GM12878 (cell line): Measurements from ENCODE around the gene SELENBP1. TPM values are rescaled to one million over a fixed set of nuclear protein-coding genes. Genes with fewer than 3 reads are reported as not detected.
A peak's percentile ranks its signal among the peaks of the same experiment; 100 is the strongest.

Experiments used
- ATAC-seq: fragments of 200-7000 bp; cut with Tn5 transposase; 3 replicates; pipeline ENCODE4 v1.9.1; 2020; ENCODE audit warnings: mild to moderate bottlenecking, moderate library complexity
- Bru-seq: library from RNA; stranded (reverse); fragments of 400-500 nt; gene quantifications from one replicate; lab custom pipeline; 2021; lab: Mats Ljungman, UMichigan
- BruChase-seq, 2 experiments: library from RNA; stranded (reverse); fragments of 400-500 nt; gene quantifications; one replicate each; lab custom pipeline; 2021; lab: Mats Ljungman, UMichigan
- BruUV-seq: library from RNA; stranded (reverse); fragments of 400-500 nt; replicated peaks from 2 replicates; lab custom pipeline; 2021; lab: Mats Ljungman, UMichigan
- CTCF ChIA-PET: fragments of 300-600 bp; sonication (Branson Sonifier 250); formaldehyde crosslinking; extraction: SDS; loops from one replicate; lab custom pipeline; 2021; ENCODE audit warnings: inconsistent platforms; lab: Yijun Ruan, JAX
- POLR2A ChIA-PET: fragments of 350-600 bp; formaldehyde crosslinking; extraction: SDS; loops from one replicate; lab custom pipeline; 2021; ENCODE audit warnings: inconsistent platforms; lab: Charles Lee
- RAD21 ChIA-PET: fragments of 300-600 bp; sonication (Branson Sonifier 250); formaldehyde crosslinking; loops from one replicate; lab custom pipeline; 2023; ENCODE audit warnings: antibody characterized with exemption; ENCODE audit not compliant: unreplicated experiment; lab: Charles Lee
- SMC1A ChIA-PET: fragments of 300-600 bp; sonication (Branson Sonifier 250); formaldehyde crosslinking; loops from one replicate; lab custom pipeline; 2023; ENCODE audit not compliant: unreplicated experiment, uncharacterized antibody; lab: Charles Lee
- DNase-seq: peaks from one replicate; pipeline ENCODE4 v3.0.0-alpha.2; 2011; ENCODE audit warnings: low read depth, low spot score
- FAIRE-seq: peaks from 3 replicates; lab custom pipeline; 2011; peaks lifted over from hg19 to GRCh38; lab: Jason Lieb, UNC
- H2AFZ ChIP-seq: 2 replicates; pipeline ENCODE4 v1.6.0; 2011; ENCODE audit warnings: low read depth, low read length, control low read depth; ENCODE audit not compliant: control insufficient read depth
- H3K27ac ChIP-seq: 2 replicates; pipeline ENCODE4 v1.5.1; 2011; ENCODE audit warnings: control low read depth; ENCODE audit not compliant: control insufficient read depth, insufficient read depth
- H3K27me3 ChIP-seq, 2 experiments: replicated peaks in 1 of 2; 2 replicates each; pipeline versions ENCODE4 v1.6.0 to v1.6.1; 2011; ENCODE audit warnings: low read length in 1 of 2; ENCODE audit not compliant: control insufficient read depth in 2 of 2, insufficient read depth in 2 of 2
- H3K36me3 ChIP-seq, 2 experiments: 2 replicates each; pipeline ENCODE4 v1.5.1; 2011; ENCODE audit warnings: low read length in 1 of 2; ENCODE audit not compliant: control insufficient read depth in 2 of 2, insufficient read depth in 2 of 2
- H3K4me1 ChIP-seq: 2 replicates; pipeline ENCODE4 v1.6.1; 2011; ENCODE audit warnings: mild to moderate bottlenecking, low read length, moderate library complexity, mixed read lengths; ENCODE audit not compliant: control insufficient read depth, insufficient read depth
- H3K4me2 ChIP-seq: 2 replicates; pipeline ENCODE4 v1.6.0; 2011; ENCODE audit warnings: control low read depth; ENCODE audit not compliant: control insufficient read depth, insufficient read depth
- H3K4me3 ChIP-seq: fragments of 200-600 bp; sonication (generic); 2 replicates; pipeline ENCODE4 v1.5.1; 2016
- H3K79me2 ChIP-seq: 2 replicates; pipeline ENCODE4 v1.6.0; 2011; ENCODE audit warnings: low read length; ENCODE audit not compliant: control insufficient read depth, insufficient read depth
- H3K9ac ChIP-seq: 2 replicates; pipeline ENCODE4 v1.8.0; 2011; ENCODE audit warnings: low read length, control low read depth, mixed read lengths; ENCODE audit not compliant: control insufficient read depth, insufficient read depth
- H3K9me3 ChIP-seq: replicated peaks from 3 replicates; pipeline ENCODE4 v1.5.1; 2011; ENCODE audit warnings: mild to moderate bottlenecking, low read length; ENCODE audit not compliant: control insufficient read depth, insufficient read depth
- H4K20me1 ChIP-seq: 2 replicates; pipeline ENCODE4 v1.6.0; 2011; ENCODE audit not compliant: control insufficient read depth, insufficient read depth
- ASH2L ChIP-seq: fragments of 300-600, 200-600 bp; sonication (generic); IDR thresholded peaks from 2 replicates; pipeline ENCODE4 v1.6.1; 2017; ENCODE audit warnings: low read depth, mild to moderate bottlenecking, borderline replicate concordance
- BCL11A ChIP-seq: IDR thresholded peaks from 2 replicates; pipeline ENCODE4 v1.6.1; 2011; ENCODE audit warnings: low read depth, low read length
- BMI1 ChIP-seq: fragments of 450-650 bp; IDR thresholded peaks from 2 replicates; pipeline ENCODE4 v1.6.1; 2016; ENCODE audit warnings: mild to moderate bottlenecking, moderate library complexity, borderline replicate concordance
- CEBPB ChIP-seq, 2 experiments: fragments of 150-350 bp in 1 of 2; IDR thresholded peaks; 2 replicates each; pipeline ENCODE4 v1.6.1; 2012 to 2014; ENCODE audit warnings: low read depth in 2 of 2, low read length in 2 of 2, borderline replicate concordance in 1 of 2, inconsistent platforms in 1 of 2
- GABPA ChIP-seq: IDR thresholded peaks from 2 replicates; pipeline ENCODE4 v1.6.1; 2014; ENCODE audit warnings: antibody characterized with exemption, low read depth, mild to moderate bottlenecking, inconsistent platforms
- ZNF24 ChIP-seq: fragments of 450-650 bp; IDR thresholded peaks from 2 replicates; pipeline ENCODE4 v1.6.1; 2017; ENCODE audit warnings: antibody characterized with exemption, mild to moderate bottlenecking
- ZNF592 ChIP-seq: fragments of 450-650 bp; IDR thresholded peaks from 2 replicates; pipeline ENCODE4 v1.6.1; 2017; ENCODE audit warnings: mild to moderate bottlenecking, moderate library complexity
- WGBS: methylation state at CpG from one replicate; pipeline ENCODE4 v1.1.6; 2016; ENCODE audit warnings: low lambda C conversion rate; ENCODE audit not compliant: insufficient replicate concordance, insufficient coverage; ENCODE audit errors: missing lambda C conversion rate; 5-methylcytosine and 5-hydroxymethylcytosine counted together
- in situ Hi-C: fragments of 300-500 bp; cut with MboI; formaldehyde crosslinking; loops from 9 replicates; pipeline ENCODE4 v1.14.3; 2018; ENCODE audit warnings: mixed read lengths
- intact Hi-C: fragments of 100-400 bp; cut with micrococcal nuclease; formaldehyde crosslinking; loops from one replicate; pipeline ENCODE4 v1.14.2; 2022; ENCODE audit not compliant: unreplicated experiment
- long read RNA-seq, 2 experiments: library from polyadenylated mRNA; unstranded; transcript quantifications; one replicate each; pipeline ENCODE4 v2.0.0, GENCODE V29; 2019 to 2020
- polyA minus RNA-seq, 3 experiments: library from RNA; depleted of rRNA, polyadenylated mRNA; stranded (reverse); fragments of >200 nt; gene quantifications; 2 replicates each; pipeline ENCODE4 v1.2.3, GENCODE V29; 2011
- polyA plus RNA-seq, 11 experiments: library from polyadenylated mRNA; depleted of rRNA in 4 of 11; unstranded in 6 of 11; stranded (reverse) in 5 of 11; fragments of >200 nt; fragmentation: Nextera tagmentation in 4 of 11; fragmentation: Illumina TruSeq in 1 of 11; extraction: Ambion mirVana in 4 of 11; extraction: Trizol in 1 of 11; gene quantifications; 1 replicate in 1 of 11; 2 replicates in 10 of 11; pipeline versions ENCODE4 v1.2.1 to v1.2.3, GENCODE V29; 2011 to 2016; ENCODE audit warnings: inconsistent platforms in 2 of 11, missing spikeins in 2 of 11, low read depth in 1 of 11
- total RNA-seq, 4 experiments: library from RNA; depleted of rRNA in 3 of 4; stranded (reverse); fragments of >200 nt in 3 of 4; fragmentation: Illumina TruSeq in 1 of 4; extraction: Trizol in 1 of 4; gene quantifications; 2 replicates each; pipeline versions ENCODE4 v1.2.1 to v1.2.3, GENCODE V29; 2013 to 2021
- TF ChIP-seq, protein P1 (sequence below): IDR thresholded peaks from 2 replicates; pipeline ENCODE4 v1.6.1; 2011; ENCODE audit warnings: borderline replicate concordance, low read depth, mild to moderate bottlenecking, moderate library complexity, mixed read lengths, low read length; ENCODE audit not compliant: insufficient read depth; ENCODE audit errors: extremely low read length
- TF ChIP-seq, protein P2 (sequence below): fragments of 450-650 bp; IDR thresholded peaks from 2 replicates; pipeline ENCODE4 v1.6.1; 2014; ENCODE audit warnings: mild to moderate bottlenecking
- TF ChIP-seq, protein P3 (sequence below): IDR thresholded peaks from 2 replicates; pipeline ENCODE4 v1.6.1; 2011; ENCODE audit warnings: borderline replicate concordance, low read depth, mild to moderate bottlenecking, moderate library complexity, low read length; ENCODE audit not compliant: insufficient read depth, poor library complexity, severe bottlenecking

The SELENBP1 gene
- not detected in 2 replicates for total RNA-seq (2013; cell fraction: nucleolus; rRNA removed)
- total RNA-seq (2014; rRNA removed) (not detected in 2 replicates), total RNA-seq (2014; rRNA removed; fragmentation: Illumina TruSeq; extraction: Trizol) (not detected in 2 replicates), total RNA-seq (2021) (0.41 and 0.45 TPM in 2 replicates), polyA plus RNA-seq (2011; rRNA removed) (not detected in 2 replicates), polyA plus RNA-seq (2014; fragmentation: Illumina TruSeq; extraction: Trizol) (not detected in 2 replicates), polyA plus RNA-seq (2014; fragmentation: Nextera tagmentation; extraction: Ambion mirVana) (not detected), polyA plus RNA-seq (2014; rRNA removed) (not detected in 2 replicates), polyA plus RNA-seq (2016; fragmentation: Nextera tagmentation; extraction: Ambion mirVana) (not detected), polyA minus RNA-seq (2011; rRNA and poly(A)+ RNA removed) (not detected in 2 replicates), Bru-seq, nascent RNA (percentile 9 among the genes with signal in this experiment), BruChase-seq, experiment 1, labeled RNA remaining after a 6-hour chase (percentile 7 among the genes with signal in this experiment), BruChase-seq, experiment 2, labeled RNA remaining after a 2-hour chase (percentile 13 among the genes with signal in this experiment)
- not detected for polyA plus RNA-seq (2011; ENCODE audit: low read depth)
- not detected in 2 replicates for polyA plus RNA-seq (2011; cell fraction: cytosol; rRNA removed)
- polyA plus RNA-seq (2011; cell fraction: nucleus; rRNA removed), result 0.13 and 0.20 TPM in 2 replicates
- not detected in 2 replicates for polyA plus RNA-seq (2012)
- 1.7 TPM in 1 of 2 replicates, not detected in the other for polyA minus RNA-seq (2011; cell fraction: cytosol; rRNA and poly(A)+ RNA removed)
- polyA minus RNA-seq (2011; cell fraction: nucleus; rRNA and poly(A)+ RNA removed), result not detected in 2 replicates
- long read RNA-seq, experiment 1, result 0 reads
- long read RNA-seq, experiment 2, result 0 reads

DNA sequence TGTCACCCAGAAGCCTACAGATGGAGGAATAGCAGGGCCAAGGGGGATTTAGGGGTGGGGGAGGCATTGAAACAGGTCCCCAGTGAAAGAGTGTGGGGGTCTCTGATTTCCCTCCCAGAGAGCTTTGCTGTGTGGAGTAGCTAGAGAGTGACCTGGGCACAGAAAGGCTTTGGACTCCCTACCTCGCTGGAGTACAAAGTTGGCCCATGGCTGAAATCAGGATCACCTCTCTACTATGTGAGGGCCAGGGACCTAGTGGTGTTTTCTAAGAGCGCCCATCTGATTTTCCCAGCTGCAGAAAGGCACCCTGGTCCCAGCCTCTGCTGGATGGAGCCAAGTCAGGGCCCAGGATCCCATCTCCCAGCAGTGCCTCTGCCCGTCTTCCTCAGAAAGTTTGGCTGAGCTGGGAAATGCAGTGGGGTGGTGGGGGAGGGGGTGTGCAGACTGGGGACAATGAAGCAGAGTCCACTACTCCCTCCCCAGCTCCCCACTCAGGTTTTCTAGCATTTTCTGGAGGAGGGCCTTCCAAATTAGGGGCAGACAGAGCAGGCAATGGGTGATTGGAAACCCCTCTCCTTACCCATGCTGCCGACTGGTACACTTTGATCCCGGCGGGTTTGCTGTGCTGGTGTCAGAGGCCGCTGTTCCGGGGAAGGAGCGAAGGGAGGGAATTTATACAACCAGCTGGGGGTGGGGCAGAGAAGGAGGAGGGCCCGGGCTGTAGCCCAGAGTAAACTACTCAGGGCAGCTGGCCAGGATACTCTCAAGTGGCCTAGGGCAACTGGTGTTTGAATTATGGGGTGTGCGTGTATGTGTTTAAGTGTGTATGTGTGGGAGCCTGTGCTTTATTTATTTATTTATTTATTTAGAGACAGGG, at the start of gene SELENBP1:
SELENBP1 (minus strand) TSS at position 648 of the 877 bp plus-strand sequence; CDS start at position 584, 64 bp downstream.
- RAD21 ChIA-PET, result no interaction called here
- Histone ChIP-seq H3K4me2 (no peak within 1 kb of the TSS), H3K4me3 (no peak within 1 kb of the TSS), H3K79me2 (no peaks in the 10 kb centered on the region), H3K9me3 (no peaks in the 10 kb centered on the region), H4K20me1 (no peaks in the 10 kb centered on the region), H3K27me3 (no peaks in the 10 kb centered on the region), H2AFZ (no peak within 1 kb of the TSS), H3K4me1 (no peaks in the 10 kb centered on the region), H3K36me3 (no peaks in the 10 kb centered on the region), H3K27ac (no peak within 1 kb of the TSS), H3K9ac (no peak within 1 kb of the TSS)
- BruUV-seq, result no TSS peak
- intact Hi-C loops (no loop called here), in situ Hi-C loops (no loop called here)
- DNase-seq (no peak), ATAC-seq (no peak), FAIRE-seq (no peak)
- POLR2A ChIA-PET, result no interaction called here
- WGBS, result 61% methylated on average over 11 of the region's 11 CpGs
- SMC1A ChIA-PET, result interaction anchor here (0.7 to 1.3 kb wide), 3 partner anchors 10 to 32 kb away, joined by 3 to 4 read pairs (median 3); no protein-coding TSS in a partner anchor
- CTCF ChIA-PET, result interaction anchor here (1.1 to 1.7 kb wide), 3 partner anchors 28 to 120 kb away, joined by 4 read pairs; no protein-coding TSS in a partner anchor
- TF ChIP-seq ZNF24, result no peak
- TF ChIP-seq ASH2L, result no peak
- TF ChIP-seq CEBPB (IDR thresholded peaks at IDR 0.05; ENCODE audit: borderline replicate concordance in 1 of 2, low read depth in 2 of 2, low read length in 2 of 2), result no peak
- TF ChIP-seq, protein P1, sequence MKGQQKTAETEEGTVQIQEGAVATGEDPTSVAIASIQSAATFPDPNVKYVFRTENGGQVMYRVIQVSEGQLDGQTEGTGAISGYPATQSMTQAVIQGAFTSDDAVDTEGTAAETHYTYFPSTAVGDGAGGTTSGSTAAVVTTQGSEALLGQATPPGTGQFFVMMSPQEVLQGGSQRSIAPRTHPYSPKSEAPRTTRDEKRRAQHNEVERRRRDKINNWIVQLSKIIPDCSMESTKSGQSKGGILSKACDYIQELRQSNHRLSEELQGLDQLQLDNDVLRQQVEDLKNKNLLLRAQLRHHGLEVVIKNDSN, result no peak
- no peak for TF ChIP-seq GABPA
- no peak for TF ChIP-seq BCL11A
- no peak for TF ChIP-seq ZNF592
- no peak for TF ChIP-seq BMI1
- TF ChIP-seq, protein P2, sequence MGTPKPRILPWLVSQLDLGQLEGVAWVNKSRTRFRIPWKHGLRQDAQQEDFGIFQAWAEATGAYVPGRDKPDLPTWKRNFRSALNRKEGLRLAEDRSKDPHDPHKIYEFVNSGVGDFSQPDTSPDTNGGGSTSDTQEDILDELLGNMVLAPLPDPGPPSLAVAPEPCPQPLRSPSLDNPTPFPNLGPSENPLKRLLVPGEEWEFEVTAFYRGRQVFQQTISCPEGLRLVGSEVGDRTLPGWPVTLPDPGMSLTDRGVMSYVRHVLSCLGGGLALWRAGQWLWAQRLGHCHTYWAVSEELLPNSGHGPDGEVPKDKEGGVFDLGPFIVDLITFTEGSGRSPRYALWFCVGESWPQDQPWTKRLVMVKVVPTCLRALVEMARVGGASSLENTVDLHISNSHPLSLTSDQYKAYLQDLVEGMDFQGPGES, result no peak
- TF ChIP-seq, protein P3, sequence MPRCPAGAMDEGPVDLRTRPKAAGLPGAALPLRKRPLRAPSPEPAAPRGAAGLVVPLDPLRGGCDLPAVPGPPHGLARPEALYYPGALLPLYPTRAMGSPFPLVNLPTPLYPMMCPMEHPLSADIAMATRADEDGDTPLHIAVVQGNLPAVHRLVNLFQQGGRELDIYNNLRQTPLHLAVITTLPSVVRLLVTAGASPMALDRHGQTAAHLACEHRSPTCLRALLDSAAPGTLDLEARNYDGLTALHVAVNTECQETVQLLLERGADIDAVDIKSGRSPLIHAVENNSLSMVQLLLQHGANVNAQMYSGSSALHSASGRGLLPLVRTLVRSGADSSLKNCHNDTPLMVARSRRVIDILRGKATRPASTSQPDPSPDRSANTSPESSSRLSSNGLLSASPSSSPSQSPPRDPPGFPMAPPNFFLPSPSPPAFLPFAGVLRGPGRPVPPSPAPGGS, result no peak
